Measurements from ENCODE around the gene CENPP.
A peak's percentile ranks its signal among the peaks of the same experiment; 100 is the strongest.

DNA sequence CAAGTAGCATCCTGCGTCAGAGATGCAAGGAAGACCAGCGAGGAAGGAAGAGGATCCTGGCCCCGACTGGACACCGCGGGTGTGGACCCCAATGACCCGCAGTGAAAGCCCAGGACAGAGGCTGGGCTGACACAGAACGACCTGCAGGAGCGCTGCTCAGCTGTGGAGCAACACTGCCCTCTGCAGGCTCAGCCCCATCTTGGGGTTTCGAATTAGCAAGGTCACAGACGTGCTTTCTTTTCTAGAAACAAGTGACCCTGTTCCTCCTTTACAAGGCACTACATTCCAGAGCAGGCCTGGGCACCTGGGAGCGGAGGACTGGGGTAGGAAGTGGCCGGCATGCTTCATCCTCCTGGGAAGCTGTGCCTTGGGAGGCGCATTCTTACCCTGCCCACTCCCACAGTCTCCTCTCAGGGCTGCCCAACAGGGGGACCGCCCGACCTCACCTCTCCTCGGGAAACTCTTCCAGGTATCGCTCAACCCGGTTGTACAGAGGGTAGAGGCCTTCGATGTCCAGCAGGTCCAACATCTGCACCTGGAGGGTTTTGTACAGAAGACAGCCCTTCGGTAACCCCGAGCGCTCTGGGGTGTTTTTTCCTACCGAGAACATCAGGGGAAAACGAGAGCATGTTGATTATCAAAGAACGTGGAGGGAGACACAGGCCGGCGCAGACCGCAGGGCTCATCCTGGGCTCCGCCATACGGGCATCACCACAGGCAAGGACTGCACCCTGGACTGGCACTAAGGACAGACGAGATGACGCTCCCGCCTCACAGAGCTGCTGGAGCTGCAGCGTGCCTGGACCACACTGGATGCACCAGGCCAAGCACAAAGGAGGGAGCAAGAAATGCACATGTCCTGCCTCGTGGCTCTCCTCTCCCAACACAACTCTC, 309.2 kb downstream of the CENPP start:
- TF ChIP-seq, protein P1, sequence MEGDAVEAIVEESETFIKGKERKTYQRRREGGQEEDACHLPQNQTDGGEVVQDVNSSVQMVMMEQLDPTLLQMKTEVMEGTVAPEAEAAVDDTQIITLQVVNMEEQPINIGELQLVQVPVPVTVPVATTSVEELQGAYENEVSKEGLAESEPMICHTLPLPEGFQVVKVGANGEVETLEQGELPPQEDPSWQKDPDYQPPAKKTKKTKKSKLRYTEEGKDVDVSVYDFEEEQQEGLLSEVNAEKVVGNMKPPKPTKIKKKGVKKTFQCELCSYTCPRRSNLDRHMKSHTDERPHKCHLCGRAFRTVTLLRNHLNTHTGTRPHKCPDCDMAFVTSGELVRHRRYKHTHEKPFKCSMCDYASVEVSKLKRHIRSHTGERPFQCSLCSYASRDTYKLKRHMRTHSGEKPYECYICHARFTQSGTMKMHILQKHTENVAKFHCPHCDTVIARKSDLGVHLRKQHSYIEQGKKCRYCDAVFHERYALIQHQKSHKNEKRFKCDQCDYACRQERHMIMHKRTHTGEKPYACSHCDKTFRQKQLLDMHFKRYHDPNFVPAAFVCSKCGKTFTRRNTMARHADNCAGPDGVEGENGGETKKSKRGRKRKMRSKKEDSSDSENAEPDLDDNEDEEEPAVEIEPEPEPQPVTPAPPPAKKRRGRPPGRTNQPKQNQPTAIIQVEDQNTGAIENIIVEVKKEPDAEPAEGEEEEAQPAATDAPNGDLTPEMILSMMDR (IDR thresholded peaks at IDR 0.05; ENCODE audit: low read depth, low read length) = peak; percentile 95
- no peak for TF ChIP-seq EZH2phosphoT487 (IDR thresholded peaks at IDR 0.05; ENCODE audit: low read depth)
